Measurements from ENCODE around the gene MS4A8.
"Not testable (repeated sequence)": the region's sequence is repeated elsewhere in the genome, so short reads cannot be mapped to it uniquely, and the experiment has no call there.

The MS4A8 gene

DNA sequence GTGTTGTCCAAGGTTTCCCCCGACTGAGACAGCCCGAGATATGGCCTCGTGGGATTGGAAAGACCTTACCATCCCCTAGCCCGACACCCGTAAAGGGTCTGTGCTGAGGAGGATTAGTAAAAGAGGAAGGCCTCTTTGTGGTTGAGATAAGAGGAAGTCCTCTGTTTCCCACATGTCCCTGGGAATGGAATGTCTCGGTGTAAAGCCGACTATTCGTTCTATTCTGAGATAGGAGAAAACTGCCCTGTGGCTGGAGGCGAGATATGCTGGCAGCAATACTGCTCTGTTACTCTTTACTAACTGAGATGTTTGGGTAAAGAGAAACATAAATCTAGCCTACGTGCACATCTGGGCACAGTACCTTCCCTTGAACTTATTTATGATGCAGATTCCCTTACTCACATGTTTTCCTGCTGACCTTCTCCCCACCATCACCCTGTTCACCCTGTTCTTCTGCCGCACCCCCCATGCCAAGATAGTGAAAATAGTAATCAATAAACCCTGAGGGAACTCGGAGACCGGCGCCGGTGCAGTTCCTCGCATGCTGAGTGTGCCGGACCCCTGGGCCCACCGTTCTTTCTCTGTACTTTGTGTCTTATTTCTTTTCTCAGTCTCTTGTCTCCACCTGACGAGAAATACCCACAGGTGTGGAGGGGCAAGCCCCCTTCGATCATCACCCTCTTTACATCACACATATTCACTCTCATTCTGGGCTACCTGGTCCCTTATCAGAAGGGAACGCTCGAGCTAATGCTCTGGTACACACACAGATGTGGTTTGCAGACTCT, 60.2 kb downstream of the MS4A8 start:
- not testable (repeated sequence) for H3K9ac ChIP-seq (ENCODE audit: low read length in 5 of 5); H3K9me3 ChIP-seq (ENCODE audit: control insufficient read depth in 5 of 5, low read length in 5 of 5); H3K4me1 ChIP-seq (ENCODE audit: control insufficient read depth in 5 of 5, insufficient read depth in 5 of 5, low read length in 5 of 5); H3K36me3 ChIP-seq (ENCODE audit: control insufficient read depth in 5 of 5, insufficient read depth in 5 of 5, low read length in 5 of 5); H3K27ac ChIP-seq (ENCODE audit: low read depth, low read length); H3K4me3 ChIP-seq (ENCODE audit: low read depth in 1 of 5, low read length in 5 of 5)
- H3K27me3 ChIP-seq (ENCODE audit: control insufficient read depth in 5 of 5, insufficient read depth in 4 of 5, low read length in 5 of 5): peaks cover 5 to 24% (median 8%) of the 10 kb centered on the region in 5 donors

DNA sequence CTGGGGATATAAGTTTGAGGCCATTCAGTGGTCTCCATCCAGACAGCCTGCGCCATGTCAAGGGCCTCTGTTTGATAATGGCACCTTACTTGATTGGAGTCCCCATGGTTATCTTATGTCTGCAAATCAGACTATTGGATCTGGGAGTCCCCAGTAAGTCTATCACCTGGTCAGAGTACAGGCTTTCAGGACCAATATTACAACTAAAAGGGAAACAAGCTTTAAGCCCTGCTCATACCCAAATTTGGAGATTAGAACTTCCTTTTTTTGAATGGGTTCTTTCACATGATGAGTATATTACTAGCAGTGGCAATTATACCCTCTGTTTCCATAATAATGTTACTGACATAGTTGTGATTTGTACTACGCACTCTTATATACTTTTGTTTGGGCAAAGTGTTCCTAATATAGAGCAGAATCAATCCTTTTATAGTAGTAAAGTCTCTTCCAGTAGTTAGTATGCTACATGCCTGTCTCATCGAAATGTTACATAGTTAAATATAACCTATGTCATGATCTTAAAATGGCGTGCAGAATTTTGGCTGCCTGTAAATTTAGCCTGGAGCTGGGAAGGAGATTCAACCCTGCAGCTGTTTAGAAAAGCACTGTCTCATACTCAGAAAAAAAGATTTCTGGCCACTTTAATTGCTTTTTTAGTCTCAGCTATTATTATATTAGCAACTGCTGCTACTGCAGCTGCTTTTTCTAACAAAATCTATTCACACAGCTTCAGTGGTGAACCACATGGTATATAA, 62.2 kb downstream of the MS4A8 start:
- no peak overlapping the region for H3K4me3 ChIP-seq (ENCODE audit: low read depth in 1 of 5, low read length in 5 of 5)
- peaks cover 5 to 28% (median 13%) of the 10 kb centered on the region in 5 donors for H3K27me3 ChIP-seq (ENCODE audit: control insufficient read depth in 5 of 5, insufficient read depth in 4 of 5, low read length in 5 of 5)
- peaks cover 0 to 7% (median 0%) of the 10 kb centered on the region in 5 donors for H3K4me1 ChIP-seq (ENCODE audit: control insufficient read depth in 5 of 5, insufficient read depth in 5 of 5, low read length in 5 of 5)
- H3K9me3 ChIP-seq (ENCODE audit: control insufficient read depth in 5 of 5, low read length in 5 of 5): no peaks in the 10 kb centered on the region
- H3K36me3 ChIP-seq (ENCODE audit: control insufficient read depth in 5 of 5, insufficient read depth in 5 of 5, low read length in 5 of 5): no peaks in the 10 kb centered on the region
- no peak overlapping the region for H3K9ac ChIP-seq (ENCODE audit: low read length in 5 of 5)
- H3K27ac ChIP-seq (ENCODE audit: low read depth, low read length): no peak overlapping the region

DNA sequence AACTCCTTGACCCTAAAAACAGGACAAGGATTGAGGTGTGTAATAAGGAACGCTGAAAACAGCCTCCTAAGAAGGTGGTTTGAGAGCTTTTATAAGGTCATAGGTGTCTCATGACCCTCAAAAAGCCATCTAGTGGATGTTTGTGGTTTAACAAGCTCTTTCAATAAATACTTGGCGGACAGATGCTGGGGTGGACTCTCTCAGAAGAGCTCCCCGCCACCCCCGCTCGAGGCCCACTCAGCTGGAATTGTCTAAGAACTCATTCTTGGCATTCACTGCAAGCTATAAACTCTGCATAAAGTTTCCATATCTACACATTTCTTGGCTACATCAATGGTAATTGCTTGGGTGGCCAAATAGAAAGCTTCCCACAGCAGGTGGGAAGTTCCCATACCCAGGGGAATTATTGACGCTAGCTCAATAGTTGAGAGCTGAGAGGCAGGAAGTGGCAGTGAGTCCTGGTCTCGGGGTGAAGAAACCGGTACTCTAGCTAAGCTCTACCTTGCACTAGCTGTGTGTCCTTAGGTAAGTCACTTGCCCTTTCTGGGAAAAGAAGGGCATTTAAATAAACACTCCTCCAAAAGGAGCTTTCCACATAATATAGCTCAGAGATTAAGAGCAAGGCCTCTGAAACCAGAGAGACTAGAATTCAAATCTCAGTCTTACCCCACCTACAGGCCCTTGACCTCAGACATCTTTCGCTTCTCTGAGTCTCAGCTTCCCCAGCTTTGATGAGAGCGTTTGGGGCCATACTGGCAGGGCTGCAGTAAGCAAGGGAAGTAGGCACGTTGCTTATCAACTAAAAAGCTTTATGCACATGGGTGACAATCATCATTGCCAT, 63.7 kb downstream of the MS4A8 start:
- Histone ChIP-seq H3K9ac (ENCODE audit: low read length in 5 of 5) (no peak overlapping the region), H3K9me3 (ENCODE audit: control insufficient read depth in 5 of 5, low read length in 5 of 5) (no peaks in the 10 kb centered on the region), H3K36me3 (ENCODE audit: control insufficient read depth in 5 of 5, insufficient read depth in 5 of 5, low read length in 5 of 5) (no peaks in the 10 kb centered on the region), H3K4me3 (ENCODE audit: low read depth in 1 of 5, low read length in 5 of 5) (no peak overlapping the region), H3K4me1 (ENCODE audit: control insufficient read depth in 5 of 5, insufficient read depth in 5 of 5, low read length in 5 of 5) (peaks cover 0 to 7% (median 0%) of the 10 kb centered on the region in 5 donors), H3K27ac (ENCODE audit: low read depth, low read length) (no peak overlapping the region), H3K27me3 (ENCODE audit: control insufficient read depth in 5 of 5, insufficient read depth in 4 of 5, low read length in 5 of 5) (peaks cover 5 to 29% (median 23%) of the 10 kb centered on the region in 5 donors)

DNA sequence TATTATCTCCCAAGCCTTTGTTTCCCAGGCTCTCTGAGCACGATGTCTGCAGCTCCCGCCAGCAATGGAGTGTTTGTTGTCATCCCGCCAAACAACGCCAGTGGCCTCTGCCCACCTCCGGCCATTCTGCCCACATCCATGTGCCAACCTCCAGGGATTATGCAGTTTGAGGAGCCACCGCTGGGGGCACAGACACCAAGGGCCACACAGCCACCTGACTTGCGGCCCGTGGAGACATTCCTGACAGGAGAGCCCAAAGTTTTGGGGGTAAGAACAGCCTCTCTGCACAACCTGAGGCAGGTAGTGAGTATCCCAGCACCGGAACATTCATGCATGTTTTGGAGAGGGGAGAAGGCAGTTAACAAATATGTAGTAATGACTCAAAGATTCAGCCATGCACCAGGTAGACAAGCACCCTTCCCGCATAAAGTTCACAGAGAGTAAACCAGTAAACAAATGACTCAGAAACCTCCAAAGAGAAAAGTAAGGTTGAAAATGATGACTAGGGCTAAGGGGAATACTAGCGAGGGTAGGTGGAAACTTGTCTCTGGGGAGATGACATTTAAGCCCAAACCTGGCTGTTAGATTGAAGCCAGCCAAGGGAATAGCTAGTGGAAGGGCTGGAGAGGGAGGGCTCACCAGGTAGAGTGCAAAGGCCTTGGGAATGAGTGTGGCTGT, 64.4 kb downstream of the MS4A8 start:
- no peak overlapping the region for H3K27ac ChIP-seq (ENCODE audit: low read depth, low read length)
- H3K9ac ChIP-seq (ENCODE audit: low read length in 5 of 5): no peak overlapping the region
- H3K36me3 ChIP-seq (ENCODE audit: control insufficient read depth in 5 of 5, insufficient read depth in 5 of 5, low read length in 5 of 5): no peaks in the 10 kb centered on the region
- H3K4me1 ChIP-seq (ENCODE audit: control insufficient read depth in 5 of 5, insufficient read depth in 5 of 5, low read length in 5 of 5): peaks cover 0 to 7% (median 0%) of the 10 kb centered on the region in 5 donors
- peaks cover 5 to 29% (median 23%) of the 10 kb centered on the region in 5 donors for H3K27me3 ChIP-seq (ENCODE audit: control insufficient read depth in 5 of 5, insufficient read depth in 4 of 5, low read length in 5 of 5)
- no peaks in the 10 kb centered on the region for H3K9me3 ChIP-seq (ENCODE audit: control insufficient read depth in 5 of 5, low read length in 5 of 5)
- H3K4me3 ChIP-seq (ENCODE audit: low read depth in 1 of 5, low read length in 5 of 5): no peak overlapping the region

DNA sequence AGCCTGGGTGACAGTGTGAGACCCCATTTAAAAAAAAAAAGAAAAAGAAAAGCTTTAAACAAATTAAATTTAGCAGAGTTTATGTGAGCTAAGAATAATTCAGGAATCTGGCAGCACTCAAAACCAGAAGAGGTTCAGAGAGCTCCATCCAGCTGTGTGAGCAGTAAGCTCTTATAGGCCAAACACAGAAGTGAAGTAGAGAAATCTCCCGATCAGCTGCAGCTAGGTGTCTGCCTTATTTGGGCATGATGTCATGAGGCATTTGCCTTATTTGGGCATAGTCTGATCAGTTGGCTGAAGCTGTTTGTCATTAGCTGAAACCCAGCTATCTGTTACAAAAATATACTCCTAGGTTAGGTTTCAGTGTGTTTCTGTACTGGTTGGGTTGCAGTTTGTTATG, 65.5 kb downstream of the MS4A8 start:
- H3K27me3 ChIP-seq (ENCODE audit: control insufficient read depth in 5 of 5, insufficient read depth in 4 of 5, low read length in 5 of 5): peaks cover 5 to 29% (median 23%) of the 10 kb centered on the region in 5 donors
- no peak overlapping the region for H3K9ac ChIP-seq (ENCODE audit: low read length in 5 of 5)
- H3K36me3 ChIP-seq (ENCODE audit: control insufficient read depth in 5 of 5, insufficient read depth in 5 of 5, low read length in 5 of 5): no peaks in the 10 kb centered on the region
- no peak overlapping the region for H3K4me3 ChIP-seq (ENCODE audit: low read depth in 1 of 5, low read length in 5 of 5)
- H3K9me3 ChIP-seq (ENCODE audit: control insufficient read depth in 5 of 5, low read length in 5 of 5): no peaks in the 10 kb centered on the region
- no peak overlapping the region for H3K27ac ChIP-seq (ENCODE audit: low read depth, low read length)
- H3K4me1 ChIP-seq (ENCODE audit: control insufficient read depth in 5 of 5, insufficient read depth in 5 of 5, low read length in 5 of 5): peaks cover 0 to 3% (median 0%) of the 10 kb centered on the region in 5 donors

DNA sequence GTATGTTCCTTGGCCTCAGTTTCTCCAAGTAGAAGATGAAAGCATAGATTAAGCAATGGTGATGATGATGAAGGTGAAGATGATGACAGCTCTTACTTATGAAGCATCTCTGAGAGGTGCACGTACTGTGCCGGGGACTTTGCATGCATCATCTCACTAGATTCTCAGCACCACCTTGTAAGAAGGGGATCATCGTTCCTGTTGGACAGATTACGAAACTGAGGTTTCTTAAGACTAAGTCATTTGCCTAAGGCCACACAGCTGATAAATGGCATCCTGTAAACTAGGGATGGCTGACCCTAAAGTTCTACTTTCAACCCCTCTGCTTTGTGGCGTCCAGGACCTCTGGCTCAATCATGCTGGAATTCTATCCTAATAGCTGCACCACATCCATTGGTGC, 65.9 kb downstream of the MS4A8 start:
- Histone ChIP-seq H3K9me3 (ENCODE audit: control insufficient read depth in 5 of 5, low read length in 5 of 5) (no peaks in the 10 kb centered on the region), H3K4me3 (ENCODE audit: low read depth in 1 of 5, low read length in 5 of 5) (no peak overlapping the region), H3K27me3 (ENCODE audit: control insufficient read depth in 5 of 5, insufficient read depth in 4 of 5, low read length in 5 of 5) (peaks cover 5 to 29% (median 23%) of the 10 kb centered on the region in 5 donors), H3K9ac (ENCODE audit: low read length in 5 of 5) (no peak overlapping the region), H3K36me3 (ENCODE audit: control insufficient read depth in 5 of 5, insufficient read depth in 5 of 5, low read length in 5 of 5) (no peaks in the 10 kb centered on the region), H3K27ac (ENCODE audit: low read depth, low read length) (no peak overlapping the region), H3K4me1 (ENCODE audit: control insufficient read depth in 5 of 5, insufficient read depth in 5 of 5, low read length in 5 of 5) (no peaks in the 10 kb centered on the region)
